ENCODE results near the gene RPUSD1. TPM values are rescaled to one million over a fixed set of nuclear protein-coding genes. Genes with fewer than 3 reads are reported as not detected.

RPUSD1 gene
- polyA plus RNA-seq, 3 donors, result 29.5 to 38.1 (median 31.5) TPM

DNA sequence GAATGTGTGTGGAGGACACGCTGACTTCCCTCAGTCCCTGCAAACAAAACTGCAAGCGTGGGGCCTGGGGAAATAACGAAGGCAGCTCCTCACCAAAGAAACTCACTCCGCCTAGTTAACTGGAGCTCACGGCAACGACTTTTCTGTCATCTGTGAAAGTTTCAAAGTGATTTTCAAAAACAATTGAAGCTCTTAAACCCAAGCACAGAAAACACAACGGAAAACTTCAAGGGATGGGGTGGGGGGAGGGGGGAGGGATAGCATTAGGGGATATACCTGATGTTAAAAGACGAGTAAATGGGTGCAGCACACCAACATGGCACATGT, 15.5 kb upstream of the RPUSD1 start:
- Mint-ChIP-seq H3K27ac (no peak overlapping the region), H3K4me1 (peaks cover 15% of the 10 kb centered on the region), H3K27me3 (ENCODE audit: low read depth in 3 of 3) (peaks cover 21 to 54% (median 28%) of the 10 kb centered on the region in 3 donors), H3K4me3 (no peak overlapping the region), H3K9me3 (peaks cover 0 to 2% (median 0%) of the 10 kb centered on the region in 7 donors), H3K36me3 (peaks cover 0 to 3% of the 10 kb centered on the region in 2 donors)
- Histone ChIP-seq H3K4me3 (replicated peaks in 1 of 3; ENCODE audit: low read depth in 2 of 3, low read length in 3 of 3) (no peak overlapping the region), H3K27me3 (ENCODE audit: control insufficient read depth in 2 of 2, insufficient read depth in 2 of 2, low read length in 2 of 2) (peaks cover 5 to 35% of the 10 kb centered on the region in 2 donors), H3K4me2 (replicated peaks; ENCODE audit: extremely low read depth, low read length, poor library complexity, severe bottlenecking) (no peak overlapping the region), H3K79me2 (ENCODE audit: insufficient read depth, low read length) (no peaks in the 10 kb centered on the region), H4K20me1 (ENCODE audit: insufficient read depth, low read length) (no peaks in the 10 kb centered on the region), H3K27ac (ENCODE audit: low read depth in 1 of 2, low read length in 2 of 2) (no peak overlapping the region), H3K9me3 (replicated peaks in 1 of 2; ENCODE audit: control insufficient read depth in 1 of 2, insufficient read depth in 1 of 2, low read length in 2 of 2) (no peaks in the 10 kb centered on the region), H3K36me3 (replicated peaks in 1 of 2; ENCODE audit: control insufficient read depth in 1 of 2, insufficient read depth in 2 of 2, low read length in 2 of 2) (no peaks in the 10 kb centered on the region), H2AFZ (ENCODE audit: insufficient read depth, low read depth, low read length, poor library complexity, severe bottlenecking) (no peak overlapping the region), H3K4me1 (ENCODE audit: control insufficient read depth in 1 of 2, insufficient read depth in 2 of 2, low read length in 2 of 2) (peaks cover 8 to 10% of the 10 kb centered on the region in 2 donors), H3K9ac (ENCODE audit: insufficient read depth, low read length, poor library complexity, severe bottlenecking) (no peak overlapping the region)
- TF ChIP-seq, protein P1, sequence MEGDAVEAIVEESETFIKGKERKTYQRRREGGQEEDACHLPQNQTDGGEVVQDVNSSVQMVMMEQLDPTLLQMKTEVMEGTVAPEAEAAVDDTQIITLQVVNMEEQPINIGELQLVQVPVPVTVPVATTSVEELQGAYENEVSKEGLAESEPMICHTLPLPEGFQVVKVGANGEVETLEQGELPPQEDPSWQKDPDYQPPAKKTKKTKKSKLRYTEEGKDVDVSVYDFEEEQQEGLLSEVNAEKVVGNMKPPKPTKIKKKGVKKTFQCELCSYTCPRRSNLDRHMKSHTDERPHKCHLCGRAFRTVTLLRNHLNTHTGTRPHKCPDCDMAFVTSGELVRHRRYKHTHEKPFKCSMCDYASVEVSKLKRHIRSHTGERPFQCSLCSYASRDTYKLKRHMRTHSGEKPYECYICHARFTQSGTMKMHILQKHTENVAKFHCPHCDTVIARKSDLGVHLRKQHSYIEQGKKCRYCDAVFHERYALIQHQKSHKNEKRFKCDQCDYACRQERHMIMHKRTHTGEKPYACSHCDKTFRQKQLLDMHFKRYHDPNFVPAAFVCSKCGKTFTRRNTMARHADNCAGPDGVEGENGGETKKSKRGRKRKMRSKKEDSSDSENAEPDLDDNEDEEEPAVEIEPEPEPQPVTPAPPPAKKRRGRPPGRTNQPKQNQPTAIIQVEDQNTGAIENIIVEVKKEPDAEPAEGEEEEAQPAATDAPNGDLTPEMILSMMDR (IDR thresholded peaks at IDR 0.05), result no peak
- no peak for DNase-seq
- intact Hi-C loops (cut with micrococcal nuclease), result no loop called here
- WGBS (ENCODE audit: insufficient coverage), result no CpG with 5 or more reads among the region's 8 CpGs

DNA sequence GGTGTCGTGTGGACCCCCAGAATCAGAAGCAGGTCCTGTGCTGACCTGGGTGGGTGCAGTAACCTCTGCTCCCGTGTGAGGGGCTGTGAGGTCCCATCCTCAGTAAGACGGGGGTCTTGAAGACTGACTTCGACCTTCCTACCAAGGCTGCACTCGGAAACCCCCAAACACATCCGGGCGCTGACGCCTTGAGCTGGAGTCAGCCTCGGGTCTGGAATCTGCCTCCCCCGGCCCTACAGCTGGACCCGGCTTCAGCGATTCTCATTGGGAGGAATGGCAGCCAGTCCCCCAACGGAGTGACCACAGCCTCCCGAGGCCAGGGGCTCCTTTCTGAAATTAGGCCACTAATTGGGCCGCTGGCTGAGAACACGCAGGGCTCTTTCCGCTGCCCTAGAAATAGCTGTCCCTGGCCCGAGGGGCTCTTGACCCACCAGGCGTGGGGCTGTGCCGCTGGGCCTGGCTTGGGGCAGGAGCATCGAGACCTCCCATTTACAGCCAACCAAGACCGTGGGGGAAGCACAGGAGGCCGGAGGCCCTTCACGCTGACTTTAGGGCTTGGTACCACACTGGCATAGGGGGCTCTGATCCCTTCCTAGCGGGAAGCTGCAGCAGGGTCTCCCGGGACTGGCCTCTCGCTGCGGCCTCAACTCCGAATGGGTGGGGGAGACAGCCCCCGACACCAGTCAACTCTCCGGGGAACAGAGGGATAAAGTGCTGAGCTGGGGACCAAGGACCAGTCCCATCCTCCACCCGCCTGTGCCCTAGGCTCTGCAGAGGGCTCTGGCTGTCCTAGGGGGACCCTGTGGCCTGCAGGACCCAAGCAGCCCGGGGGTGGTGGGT, 15.0 kb upstream of the RPUSD1 start:
- TF ChIP-seq, protein P1 (IDR thresholded peaks at IDR 0.05), result no peak
- H3K36me3 ChIP-seq (replicated peaks in 1 of 2; ENCODE audit: control insufficient read depth in 1 of 2, insufficient read depth in 2 of 2, low read length in 2 of 2), result no peaks in the 10 kb centered on the region
- no peak overlapping the region for H3K4me3 ChIP-seq (replicated peaks in 1 of 3; ENCODE audit: low read depth in 2 of 3, low read length in 3 of 3)
- H4K20me1 ChIP-seq (ENCODE audit: insufficient read depth, low read length), result no peaks in the 10 kb centered on the region
- no peak overlapping the region for H3K9ac ChIP-seq (ENCODE audit: insufficient read depth, low read length, poor library complexity, severe bottlenecking)
- no peaks in the 10 kb centered on the region for H3K79me2 ChIP-seq (ENCODE audit: insufficient read depth, low read length)
- Mint-ChIP-seq H3K36me3 (peaks cover 0 to 8% of the 10 kb centered on the region in 2 donors), H3K27me3 (ENCODE audit: low read depth in 3 of 3) (peaks cover 25 to 54% (median 27%) of the 10 kb centered on the region in 3 donors), H3K27ac (no peak overlapping the region), H3K9me3 (peaks cover 0 to 2% (median 0%) of the 10 kb centered on the region in 7 donors), H3K4me3 (no peak overlapping the region), H3K4me1 (peaks cover 10% of the 10 kb centered on the region)
- WGBS (ENCODE audit: insufficient coverage), result 88% methylated on average over 31 of the region's 33 CpGs
- DNase-seq, result no peak
- no peaks in the 10 kb centered on the region for H3K9me3 ChIP-seq (replicated peaks in 1 of 2; ENCODE audit: control insufficient read depth in 1 of 2, insufficient read depth in 1 of 2, low read length in 2 of 2)
- no peak overlapping the region for H3K4me2 ChIP-seq (replicated peaks; ENCODE audit: extremely low read depth, low read length, poor library complexity, severe bottlenecking)
- intact Hi-C loops (cut with micrococcal nuclease), result no loop called here
- peaks cover 5 to 35% of the 10 kb centered on the region in 2 donors for H3K27me3 ChIP-seq (ENCODE audit: control insufficient read depth in 2 of 2, insufficient read depth in 2 of 2, low read length in 2 of 2)
- no peak overlapping the region for H3K27ac ChIP-seq (ENCODE audit: low read depth in 1 of 2, low read length in 2 of 2)
- no peak overlapping the region for H2AFZ ChIP-seq (ENCODE audit: insufficient read depth, low read depth, low read length, poor library complexity, severe bottlenecking)
- peaks cover 4 to 5% of the 10 kb centered on the region in 2 donors for H3K4me1 ChIP-seq (ENCODE audit: control insufficient read depth in 1 of 2, insufficient read depth in 2 of 2, low read length in 2 of 2)

Data from CD14-positive monocyte (primary cell).